CD4-positive, alpha-beta T cell treated with Interleukin-2 at 100 ng/mL for 4 hours (primary cell): Measurements from ENCODE around the gene KIAA1671.
A peak's percentile ranks its signal among the peaks of the same experiment; 100 is the strongest.

Experiments used
- DNase-seq: peaks from one replicate; pipeline ENCODE4 v3.0.0-alpha.2; 2020; ENCODE audit warnings: low spot score

KIAA1671 gene

GRCh38 chr22:24981656-24982055, 29.1 kb downstream of the KIAA1671 start:
- no peak for DNase-seq

- DNase-seq = no peak
These were observed 30.0 kb downstream of the KIAA1671 start for GRCh38 chr22:24982301-24983056.

GRCh38 chr22:24983151-24983550, 30.6 kb downstream of the KIAA1671 start:
- DNase-seq = no peak

GRCh38 chr22:24984122-24984521, 31.6 kb downstream of the KIAA1671 start:
- no peak for DNase-seq

- DNase-seq = no peak
These were observed 33.3 kb downstream of the KIAA1671 start for GRCh38 chr22:24985826-24986214.

GRCh38 chr22:24986816-24987215, 34.3 kb downstream of the KIAA1671 start:
- DNase-seq = peak; percentile 6

- DNase-seq = no peak
These were observed 36.6 kb downstream of the KIAA1671 start for GRCh38 chr22:24989135-24989534.

- DNase-seq = no peak
These were observed 37.0 kb downstream of the KIAA1671 start for GRCh38 chr22:24989541-24989951.

GRCh38 chr22:24990344-24990905, 37.9 kb downstream of the KIAA1671 start:
- DNase-seq = no peak

GRCh38 chr22:24992946-24993345, 40.4 kb downstream of the KIAA1671 start:
- DNase-seq = no peak

- peak; percentile 36 for DNase-seq
These were observed 41.7 kb downstream of the KIAA1671 start for GRCh38 chr22:24994070-24994763.

- DNase-seq = no peak
These were observed 43.2 kb downstream of the KIAA1671 start for GRCh38 chr22:24995649-24996180.

GRCh38 chr22:24996420-24996952, 44.0 kb downstream of the KIAA1671 start:
- DNase-seq = no peak

GRCh38 chr22:24997023-24997422, 44.5 kb downstream of the KIAA1671 start:
- DNase-seq = no peak

- no peak for DNase-seq
These were observed 48.2 kb downstream of the KIAA1671 start for GRCh38 chr22:25000686-25001085.

- no peak for DNase-seq
These were observed 49.9 kb downstream of the KIAA1671 start for GRCh38 chr22:25002241-25002985.

GRCh38 chr22:25006354-25006753, 53.8 kb downstream of the KIAA1671 start:
- DNase-seq = no peak

- no peak for DNase-seq
These were observed 55.1 kb downstream of the KIAA1671 start for GRCh38 chr22:25007444-25008106.

GRCh38 chr22:25008666-25009065, 56.1 kb downstream of the KIAA1671 start:
- no peak for DNase-seq

- no peak for DNase-seq
These were observed 60.2 kb downstream of the KIAA1671 start for GRCh38 chr22:25012741-25013143.

GRCh38 chr22:25013607-25014006, 61.1 kb downstream of the KIAA1671 start:
- no peak for DNase-seq
